ENCODE data around the gene LRP8. TPM values are rescaled to one million over a fixed set of nuclear protein-coding genes. Genes with fewer than 3 reads are reported as not detected.

LRP8 gene
- 3.3 and 16.3 TPM in 2 replicates for total RNA-seq

GRCh38 chr1:53328009-53328461, at the start of gene LRP8:
TSS of gene LRP8 (minus strand) at chr1:53328070. CDS start at chr1:53327912, 158 bp downstream.

DNA sequence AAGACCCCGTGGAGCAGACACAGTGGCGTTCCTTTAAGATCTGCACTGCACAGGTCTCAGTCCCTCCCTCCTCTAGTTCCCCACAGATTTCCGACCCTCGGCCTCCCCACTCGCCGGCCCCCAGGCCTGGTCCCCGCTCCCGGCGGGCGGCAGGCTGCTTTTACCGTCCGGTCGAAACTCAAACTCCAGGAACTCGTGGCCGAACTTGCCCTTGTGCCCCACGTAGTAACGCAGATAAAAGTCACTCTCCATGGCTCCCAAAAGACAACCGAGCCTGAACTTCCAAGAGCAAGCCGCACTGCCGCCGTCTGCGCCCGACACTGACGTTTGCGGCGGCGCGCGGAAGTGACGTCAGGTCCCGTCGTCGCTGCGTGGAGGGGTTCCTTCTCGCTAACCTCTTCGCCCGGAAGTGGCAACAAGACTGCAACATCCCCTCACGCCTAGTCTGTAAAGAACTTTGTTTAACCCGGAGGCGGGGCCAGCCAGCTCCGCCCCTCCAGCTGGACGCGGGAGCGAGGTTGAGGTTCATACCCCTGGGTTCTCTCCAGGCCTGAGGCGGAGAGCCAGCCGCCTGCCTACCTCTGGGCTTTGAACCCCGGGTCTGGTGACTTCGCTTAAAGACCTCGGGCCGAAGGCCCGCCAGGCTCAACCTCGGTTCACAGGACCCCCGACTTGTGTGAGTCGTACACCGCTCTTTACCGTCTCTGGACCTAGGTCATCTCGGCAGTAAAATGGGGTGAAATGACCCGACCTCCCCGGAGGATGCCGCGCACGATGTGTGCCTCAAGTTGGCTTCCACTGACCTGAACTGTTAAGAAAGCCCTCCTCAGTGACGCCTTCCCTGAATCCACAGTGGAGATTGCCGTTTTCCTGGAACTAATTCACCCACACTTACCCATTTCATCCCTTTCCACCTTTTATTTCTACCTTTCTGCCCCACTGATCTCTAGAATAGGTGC, 89.4 kb downstream of the LRP8 start, which contains the start of gene MAGOH:
TSS of gene MAGOH (minus strand) at position 322 of the 959 bp plus-strand sequence. CDS start at position 252, 70 bp downstream.

DNA sequence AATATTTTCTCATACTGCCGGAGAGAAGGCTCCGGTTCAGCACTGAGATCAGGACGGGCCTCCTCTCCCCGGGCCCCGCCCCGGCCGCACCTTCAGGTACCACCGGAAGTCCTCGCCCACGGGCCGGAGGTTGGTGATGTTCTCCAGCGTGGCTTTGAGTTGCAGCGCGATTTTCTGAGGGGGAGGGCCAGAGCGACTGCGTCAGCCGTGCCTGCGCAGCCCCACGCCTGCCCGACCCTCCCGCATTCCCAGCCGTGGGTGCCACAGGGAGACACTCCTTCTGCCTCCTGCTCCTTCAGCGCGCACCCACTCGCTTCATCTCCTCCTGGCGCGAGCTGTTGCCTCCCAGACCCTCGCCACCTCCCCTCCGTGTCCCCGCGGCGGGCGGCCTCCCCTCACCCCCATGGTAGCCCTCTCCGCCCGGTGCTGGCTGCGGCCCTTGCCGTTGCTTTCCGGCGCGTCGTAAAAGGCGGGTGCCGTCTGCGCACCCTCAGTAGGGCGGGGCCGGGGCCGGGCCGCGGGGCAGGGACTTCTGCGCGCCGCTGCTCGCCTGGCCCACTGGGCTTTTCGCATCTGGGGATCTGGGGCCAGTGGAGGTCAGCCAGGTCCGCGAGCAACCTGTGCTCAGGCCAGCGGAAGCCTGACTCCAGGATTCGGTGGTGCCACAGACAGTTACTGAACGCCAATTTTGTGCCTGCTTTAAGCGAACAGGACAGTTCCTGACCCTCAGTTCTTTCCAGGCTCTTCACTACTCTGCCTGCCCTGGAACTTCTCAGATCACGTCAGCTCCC, 107.5 kb downstream of the LRP8 start, which contains the start of gene CZIB:
TSS of gene CZIB (minus strand) at position 464 of the 791 bp plus-strand sequence. CDS start at position 405, 59 bp downstream.

DNA sequence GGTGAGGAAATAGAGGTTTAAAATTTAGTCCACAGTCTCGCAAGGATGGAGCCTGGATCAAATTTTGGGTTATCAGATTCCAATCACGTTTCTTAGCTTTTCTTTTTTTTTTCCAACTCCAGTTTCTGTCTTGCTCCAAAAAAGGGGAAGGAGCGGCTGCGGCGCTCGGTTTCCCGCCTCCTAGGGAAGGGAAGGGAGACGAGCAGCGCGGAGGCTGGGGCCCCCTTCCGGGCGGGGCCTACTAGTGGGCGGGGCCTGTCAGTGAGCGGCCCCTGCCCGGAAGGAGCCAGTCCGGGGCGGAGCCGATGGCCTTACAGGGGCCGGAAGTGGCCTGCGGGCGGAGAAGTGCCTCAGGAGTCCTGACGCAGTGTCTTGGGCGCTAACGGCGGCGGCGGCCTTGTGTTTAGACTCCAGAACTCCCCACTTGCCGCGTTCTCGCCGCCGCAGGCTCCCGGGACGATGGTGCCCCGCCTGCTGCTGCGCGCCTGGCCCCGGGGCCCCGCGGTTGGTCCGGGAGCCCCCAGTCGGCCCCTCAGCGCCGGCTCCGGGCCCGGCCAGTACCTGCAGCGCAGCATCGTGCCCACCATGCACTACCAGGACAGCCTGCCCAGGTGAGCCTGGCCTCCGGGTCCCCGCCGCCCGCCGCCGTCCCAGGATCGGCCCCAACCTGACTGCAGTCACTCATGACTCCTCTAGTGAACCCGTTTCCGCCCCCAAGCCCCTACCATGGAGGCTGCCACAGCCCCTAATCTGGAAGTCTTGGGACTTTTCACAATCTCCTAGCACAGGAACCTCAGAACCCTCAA, 131.2 kb downstream of the LRP8 start, which contains the start of gene CPT2:
TSS of gene CPT2 (plus strand) at position 340 of the 806 bp plus-strand sequence. CDS start at position 460, 120 bp downstream.

Other genes with a start within 250 kb of the LRP8 start
- 0.73 and 1.2 TPM in 2 replicates for gene SLC1A7, start 185.4 kb downstream of the LRP8 start, total RNA-seq
- gene CPT2, start 131.2 kb downstream of the LRP8 start, total RNA-seq = 18.9 and 25.1 TPM in 2 replicates
- 55.7 and 74.3 TPM in 2 replicates for gene CZIB, start 107.4 kb downstream of the LRP8 start, total RNA-seq
- gene MAGOH, start 89.6 kb downstream of the LRP8 start, total RNA-seq = 13.6 and 32.4 TPM in 2 replicates
- not detected in 2 replicates for gene DMRTB1, start 131.3 kb upstream of the LRP8 start, total RNA-seq